Adrenal gland (tissue), 12 donors: ENCODE data around the gene MCRS1. TPM values are rescaled to one million over a fixed set of nuclear protein-coding genes. Genes with fewer than 3 reads are reported as not detected.

ENCODE experiments used
- DNase-seq, 7 donors: peaks; one replicate each; pipeline ENCODE4 v3.0.0-alpha.2; 2019 to 2020
- H3K27ac ChIP-seq, 5 donors: fragments of 200-600 bp; sonication (generic) in 4 of 5; 1 replicate in 3 of 5; 2 replicates in 2 of 5; pipeline versions ENCODE4 v1.5.1 to v1.8.0; 2016 to 2020; ENCODE audit warnings: mild to moderate bottlenecking in 1 of 5
- H3K27me3 ChIP-seq: fragments of 200-600 bp; 2 replicates; pipeline ENCODE4 v1.8.0; 2021
- H3K36me3 ChIP-seq, 2 donors: fragments of 200-600 bp; replicated peaks in 1 of 2; 1 replicate in 1 of 2; 2 replicates in 1 of 2; pipeline versions ENCODE4 v1.5.1 to v1.8.0; 2018 to 2022
- H3K4me1 ChIP-seq, 2 donors: fragments of 200-600 bp; replicated peaks in 1 of 2; 1 replicate in 1 of 2; 2 replicates in 1 of 2; pipeline versions ENCODE4 v1.5.1 to v1.8.0; 2018 to 2021
- H3K4me3 ChIP-seq, 4 donors: fragments of 200-600 bp; sonication (generic) in 3 of 4; one replicate each; pipeline ENCODE4 v1.5.1; 2016 to 2018
- H3K9me3 ChIP-seq, 3 donors: fragments of 200-600 bp; sonication (generic) in 1 of 3; replicated peaks in 1 of 3; 1 replicate in 2 of 3; 2 replicates in 1 of 3; pipeline versions ENCODE4 v1.5.1 to v1.8.0; 2016 to 2021
- CTCF ChIP-seq, 6 experiments: fragments of 450-650 bp in 4 of 6; fragments of 200-600 bp in 2 of 6; sonication (generic) in 1 of 6; IDR thresholded peaks; 1 replicate in 5 of 6; 2 replicates in 1 of 6; pipeline versions ENCODE4 v1.5.1 to v1.8.0; 2016 to 2021; ENCODE audit warnings: antibody characterized with exemption in 6 of 6, mild to moderate bottlenecking in 2 of 6, moderate library complexity in 1 of 6
- POLR2A ChIP-seq, 2 donors: fragments of 450-650 bp; IDR thresholded peaks; one replicate each; pipeline ENCODE4 v1.6.1; 2017; ENCODE audit warnings: antibody characterized with exemption in 2 of 2, mild to moderate bottlenecking in 2 of 2, moderate library complexity in 1 of 2
- WGBS, 4 donors: extraction: QIAGEN DNeasy Blood & Tissue Kit in 2 of 4; methylation state at CpG; one replicate each; pipeline versions ENCODE4 v1.1.5 to v1.1.7; 2013 to 2017; 5-methylcytosine and 5-hydroxymethylcytosine counted together
- intact Hi-C, 2 donors: fragments of 100-400 bp; cut with DNase I; formaldehyde crosslinking; loops; one replicate each; pipeline versions ENCODE4 v1.14.1 to v1.15.0; 2022 to 2023
- polyA plus RNA-seq, 3 donors: library from polyadenylated mRNA; stranded (reverse); fragments of 200-250 nt in 2 of 3; fragments of 350-450 nt in 1 of 3; fragmentation: Illumina TruSeq in 1 of 3; extraction: RNeasy Lipid Tissue Mini Kit (QIAGEN cat#74804) in 1 of 3; gene quantifications; one replicate each; pipeline ENCODE4 v1.2.3, GENCODE V29; 2013 to 2014
- total RNA-seq, 9 donors: library from RNA; depleted of rRNA in 4 of 9; stranded (reverse); fragments of >200 nt in 4 of 9; fragments of 120-200 nt in 1 of 9; fragmentation: NEBNext Ultra II Directional in 1 of 9; extraction: Animal tissue kit (Norgen Biotek cat#: 25700) in 1 of 9; gene quantifications; one replicate each; pipeline versions ENCODE4 v1.1.0 to v1.2.4, GENCODE V29; 2013 to 2023
- donor health status: healthy with polysubstance abuse.
- donor health status: Bipolar disorder and iron deficiency.
- donor health status: DM: yes; HTN: yes; CAD: no.
- donor health status: DM: no; HTN: no; CAD: no.
- donor health status: DM: no; HTN: no; CAD: no.
- donor health status: DM: yes; HTN: yes; CAD: no.

Gene MCRS1
- total and polyA plus RNA-seq, 12 donors: 28.3 to 98.1 (median 52.3) TPM

GRCh38 chr12:49553512-49554088, 14.3 kb downstream of the MCRS1 start:
- Histone ChIP-seq H3K4me3 (no peak overlapping the region), H3K36me3 (peaks cover 0 to 14% of the 10 kb centered on the region in 2 donors), H3K27me3 (peaks cover 1% of the 10 kb centered on the region), H3K27ac (no peak overlapping the region), H3K4me1 (peaks cover 5 to 7% of the 10 kb centered on the region in 2 donors), H3K9me3 (no peaks in the 10 kb centered on the region)
- 74 to 76% (median 75%) methylated on average over 2 of the region's 2 CpGs for WGBS, 4 donors
- TF ChIP-seq POLR2A (IDR thresholded peaks at IDR 0.05): no peak
- peak in 4 of 6 experiments; percentile 8 to 29 (median 16) for TF ChIP-seq CTCF (IDR thresholded peaks at IDR 0.05)
- DNase-seq: no peak
- intact Hi-C loops: no loop called here

DNA sequence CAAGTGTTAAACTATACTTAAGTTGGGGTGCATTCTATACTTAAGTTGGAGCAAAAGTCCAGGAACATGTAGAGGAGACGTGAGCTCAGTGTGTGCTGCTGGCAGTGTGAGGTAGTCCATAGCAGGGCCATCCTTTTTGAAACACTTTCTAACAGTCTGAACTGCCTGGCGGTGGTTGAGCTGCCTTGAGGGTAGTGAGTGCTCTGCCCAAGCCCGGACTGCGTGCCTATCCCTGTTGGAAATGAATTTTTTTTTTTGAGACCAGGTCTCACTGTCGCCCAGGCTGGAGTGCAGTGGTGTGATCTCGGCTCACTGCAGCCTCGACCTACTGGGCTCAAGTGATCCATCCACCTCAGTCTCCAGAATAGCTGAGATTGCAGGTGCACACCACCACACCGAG, 15.0 kb downstream of the MCRS1 start:
- intact Hi-C loops: no loop called here
- Histone ChIP-seq H3K36me3 (peaks cover 0 to 7% of the 10 kb centered on the region in 2 donors), H3K9me3 (no peaks in the 10 kb centered on the region), H3K27me3 (peaks cover 4% of the 10 kb centered on the region), H3K27ac (no peak overlapping the region), H3K4me3 (no peak overlapping the region), H3K4me1 (peaks cover 7 to 8% of the 10 kb centered on the region in 2 donors)
- DNase-seq: no peak
- WGBS, 4 donors: 82 to 90% (median 87%) methylated on average over 8 of the region's 8 CpGs
- TF ChIP-seq POLR2A (IDR thresholded peaks at IDR 0.05): no peak
- TF ChIP-seq CTCF (IDR thresholded peaks at IDR 0.05): no peak

GRCh38 chr12:49552425-49552824, 15.5 kb downstream of the MCRS1 start:
- 67 to 77% (median 73%) methylated on average over 9 of the region's 9 CpGs for WGBS, 4 donors
- Histone ChIP-seq H3K4me3 (no peak overlapping the region), H3K4me1 (peaks cover 7 to 8% of the 10 kb centered on the region in 2 donors), H3K27ac (peak overlapping the region in 1 of 5 donors; percentile 42), H3K36me3 (peaks cover 0 to 3% of the 10 kb centered on the region in 2 donors), H3K9me3 (no peaks in the 10 kb centered on the region), H3K27me3 (peaks cover 4% of the 10 kb centered on the region)
- no peak for TF ChIP-seq CTCF (IDR thresholded peaks at IDR 0.05)
- TF ChIP-seq POLR2A (IDR thresholded peaks at IDR 0.05): no peak
- no peak for DNase-seq
- intact Hi-C loops: no loop called here

- DNase-seq: peak in 6 of 7 donors; percentile 66 to 82 (median 75)
- H3K27me3 ChIP-seq: peaks cover 4% of the 10 kb centered on the region
- intact Hi-C loops: no loop called here
- no peak for TF ChIP-seq POLR2A (IDR thresholded peaks at IDR 0.05)
- TF ChIP-seq CTCF (IDR thresholded peaks at IDR 0.05): no peak
- no peaks in the 10 kb centered on the region for H3K36me3 ChIP-seq
- no peaks in the 10 kb centered on the region for H3K9me3 ChIP-seq
- H3K27ac ChIP-seq: peak overlapping the region in 1 of 5 donors; percentile 42
- peaks cover 7 to 8% of the 10 kb centered on the region in 2 donors for H3K4me1 ChIP-seq
- no peak overlapping the region for H3K4me3 ChIP-seq
- WGBS, 4 donors: 40 to 62% (median 45%) methylated on average over 7 of the region's 7 CpGs
Observed at GRCh38 chr12:49552014-49552413, 15.9 kb downstream of the MCRS1 start.
